ENCODE results near the gene TRIM41.
A peak's percentile ranks its signal among the peaks of the same experiment; 100 is the strongest.

The TRIM41 gene

DNA sequence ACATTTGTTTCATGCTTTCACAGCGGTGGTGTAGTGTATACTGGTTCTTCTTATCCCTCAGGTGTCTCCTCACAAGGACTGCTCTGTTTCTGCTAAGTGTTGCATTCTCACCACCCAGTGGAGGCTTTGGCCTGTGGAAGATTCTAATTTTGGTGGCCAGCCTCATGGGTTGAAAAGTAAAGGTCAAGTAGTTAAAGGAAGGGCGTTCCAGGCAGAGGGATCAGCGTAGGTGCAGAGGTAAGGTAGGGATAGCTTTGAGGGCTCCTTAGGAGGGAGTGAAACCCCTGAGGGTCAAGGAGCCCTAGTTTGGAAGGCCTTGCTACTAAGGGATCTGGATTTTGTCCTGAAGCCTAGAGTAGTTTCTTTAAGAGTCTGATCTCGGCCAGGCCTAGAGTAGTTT lies 25.2 kb downstream of the TRIM41 start:
- no peak for DNase-seq (ENCODE audit: low read depth)
- TF ChIP-seq, protein P1, sequence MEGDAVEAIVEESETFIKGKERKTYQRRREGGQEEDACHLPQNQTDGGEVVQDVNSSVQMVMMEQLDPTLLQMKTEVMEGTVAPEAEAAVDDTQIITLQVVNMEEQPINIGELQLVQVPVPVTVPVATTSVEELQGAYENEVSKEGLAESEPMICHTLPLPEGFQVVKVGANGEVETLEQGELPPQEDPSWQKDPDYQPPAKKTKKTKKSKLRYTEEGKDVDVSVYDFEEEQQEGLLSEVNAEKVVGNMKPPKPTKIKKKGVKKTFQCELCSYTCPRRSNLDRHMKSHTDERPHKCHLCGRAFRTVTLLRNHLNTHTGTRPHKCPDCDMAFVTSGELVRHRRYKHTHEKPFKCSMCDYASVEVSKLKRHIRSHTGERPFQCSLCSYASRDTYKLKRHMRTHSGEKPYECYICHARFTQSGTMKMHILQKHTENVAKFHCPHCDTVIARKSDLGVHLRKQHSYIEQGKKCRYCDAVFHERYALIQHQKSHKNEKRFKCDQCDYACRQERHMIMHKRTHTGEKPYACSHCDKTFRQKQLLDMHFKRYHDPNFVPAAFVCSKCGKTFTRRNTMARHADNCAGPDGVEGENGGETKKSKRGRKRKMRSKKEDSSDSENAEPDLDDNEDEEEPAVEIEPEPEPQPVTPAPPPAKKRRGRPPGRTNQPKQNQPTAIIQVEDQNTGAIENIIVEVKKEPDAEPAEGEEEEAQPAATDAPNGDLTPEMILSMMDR (IDR thresholded peaks at IDR 0.05; ENCODE audit: insufficient read depth, low read depth, low read length, missing control alignments) = no peak
- H3K4me3 ChIP-seq (ENCODE audit: low read length) = peak overlapping the region; percentile 91

DNA sequence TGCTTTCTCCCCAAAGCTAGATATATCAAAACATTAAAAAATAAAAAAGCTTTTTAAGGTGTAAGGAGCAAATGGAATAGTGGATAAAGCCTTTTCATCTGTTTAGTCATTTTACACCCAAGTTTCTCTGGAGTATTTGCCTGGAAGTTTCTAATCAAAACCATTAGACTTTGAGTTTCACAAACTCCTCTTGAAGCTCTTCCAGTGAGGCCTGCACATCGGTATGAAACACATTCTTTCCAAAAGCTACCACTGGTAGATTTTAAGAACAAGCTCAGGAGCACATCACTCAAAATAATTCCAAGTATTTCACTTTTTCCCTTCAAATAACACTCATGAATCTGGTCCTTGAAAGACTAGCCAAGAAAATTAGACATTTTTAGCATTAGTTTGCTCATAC lies 32.2 kb downstream of the TRIM41 start:
- TF ChIP-seq, protein P1 (IDR thresholded peaks at IDR 0.05; ENCODE audit: insufficient read depth, low read depth, low read length, missing control alignments) = no peak
- DNase-seq (ENCODE audit: low read depth) = no peak
- H3K4me3 ChIP-seq (ENCODE audit: low read length) = no peak overlapping the region

GRCh38 chr5:181255836-181256578 lies 32.9 kb downstream of the TRIM41 start:
- H3K4me3 ChIP-seq (ENCODE audit: low read length) = no peak overlapping the region
- TF ChIP-seq, protein P1 (IDR thresholded peaks at IDR 0.05; ENCODE audit: insufficient read depth, low read depth, low read length, missing control alignments) = no peak
- DNase-seq (ENCODE audit: low read depth) = no peak

DNA sequence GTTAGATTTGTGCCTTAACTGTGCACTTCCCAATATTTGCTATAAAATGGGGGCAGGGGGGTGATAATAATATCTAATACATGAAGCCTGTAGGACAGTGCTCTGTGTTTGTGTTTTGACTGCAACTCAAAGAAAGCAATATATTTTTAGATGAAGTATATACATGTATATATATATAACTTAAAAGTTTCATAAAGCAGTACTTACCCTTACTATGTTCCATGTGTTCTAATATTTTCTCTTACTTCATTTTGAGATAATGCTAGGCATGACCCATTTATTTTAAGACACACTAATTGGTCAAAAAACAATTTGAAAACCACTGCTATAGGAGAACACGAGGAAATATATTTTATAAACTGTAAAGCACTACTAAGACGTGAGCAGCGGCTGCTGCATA lies 35.5 kb downstream of the TRIM41 start:
- peak overlapping the region; percentile 96 for H3K4me3 ChIP-seq (ENCODE audit: low read length)
- TF ChIP-seq, protein P1 (IDR thresholded peaks at IDR 0.05; ENCODE audit: insufficient read depth, low read depth, low read length, missing control alignments) = no peak
- DNase-seq (ENCODE audit: low read depth) = no peak

GRCh38 chr5:181259283-181259682 lies 36.2 kb downstream of the TRIM41 start:
- DNase-seq (ENCODE audit: low read depth) = no peak
- TF ChIP-seq, protein P1 (IDR thresholded peaks at IDR 0.05; ENCODE audit: insufficient read depth, low read depth, low read length, missing control alignments) = no peak

GRCh38 chr5:181259974-181260719 lies 37.1 kb downstream of the TRIM41 start:
- TF ChIP-seq, protein P1 (IDR thresholded peaks at IDR 0.05; ENCODE audit: insufficient read depth, low read depth, low read length, missing control alignments) = no peak
- DNase-seq (ENCODE audit: low read depth) = no peak
- peak overlapping the region; percentile 96 for H3K4me3 ChIP-seq (ENCODE audit: low read length)

More at GRCh38 chr5:181259283-181259682, 36.2 kb downstream of the TRIM41 start:
- peak overlapping the region; percentile 96 for H3K4me3 ChIP-seq (ENCODE audit: low read length)
